ENCODE results near the gene DPF1.
A peak's percentile ranks its signal among the peaks of the same experiment; 100 is the strongest.
"Not testable (repeated sequence)": the region's sequence is repeated elsewhere in the genome, so short reads cannot be mapped to it uniquely, and the experiment has no call there.

Gene DPF1

DNA sequence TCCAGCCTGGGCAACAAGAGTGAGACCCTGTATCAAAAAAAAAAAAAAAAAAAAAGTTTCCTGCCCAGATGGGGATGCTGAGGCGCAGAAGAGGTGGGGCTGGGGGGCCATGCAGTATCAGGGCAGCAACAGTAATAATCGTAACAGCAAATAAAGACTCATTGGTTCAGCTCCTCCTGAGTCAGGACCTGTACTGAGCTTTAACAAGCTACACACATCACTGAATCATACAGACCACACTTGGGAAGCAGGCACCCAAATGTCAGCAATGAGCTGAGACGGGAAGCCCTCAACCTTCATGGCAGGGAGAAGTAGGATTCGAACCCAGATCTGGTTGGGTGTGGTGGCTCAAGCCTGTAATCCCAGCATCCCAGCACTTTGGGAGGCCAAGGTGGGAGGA is 10.6 kb upstream of the DPF1 start:
- no peak overlapping the region for H3K4me3 ChIP-seq (ENCODE audit: low read length)
- TF ChIP-seq, protein P1, sequence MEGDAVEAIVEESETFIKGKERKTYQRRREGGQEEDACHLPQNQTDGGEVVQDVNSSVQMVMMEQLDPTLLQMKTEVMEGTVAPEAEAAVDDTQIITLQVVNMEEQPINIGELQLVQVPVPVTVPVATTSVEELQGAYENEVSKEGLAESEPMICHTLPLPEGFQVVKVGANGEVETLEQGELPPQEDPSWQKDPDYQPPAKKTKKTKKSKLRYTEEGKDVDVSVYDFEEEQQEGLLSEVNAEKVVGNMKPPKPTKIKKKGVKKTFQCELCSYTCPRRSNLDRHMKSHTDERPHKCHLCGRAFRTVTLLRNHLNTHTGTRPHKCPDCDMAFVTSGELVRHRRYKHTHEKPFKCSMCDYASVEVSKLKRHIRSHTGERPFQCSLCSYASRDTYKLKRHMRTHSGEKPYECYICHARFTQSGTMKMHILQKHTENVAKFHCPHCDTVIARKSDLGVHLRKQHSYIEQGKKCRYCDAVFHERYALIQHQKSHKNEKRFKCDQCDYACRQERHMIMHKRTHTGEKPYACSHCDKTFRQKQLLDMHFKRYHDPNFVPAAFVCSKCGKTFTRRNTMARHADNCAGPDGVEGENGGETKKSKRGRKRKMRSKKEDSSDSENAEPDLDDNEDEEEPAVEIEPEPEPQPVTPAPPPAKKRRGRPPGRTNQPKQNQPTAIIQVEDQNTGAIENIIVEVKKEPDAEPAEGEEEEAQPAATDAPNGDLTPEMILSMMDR (IDR thresholded peaks at IDR 0.05; ENCODE audit: insufficient read depth, low read depth, low read length, missing control alignments) = no peak
- DNase-seq (ENCODE audit: low read depth) = no peak

DNA sequence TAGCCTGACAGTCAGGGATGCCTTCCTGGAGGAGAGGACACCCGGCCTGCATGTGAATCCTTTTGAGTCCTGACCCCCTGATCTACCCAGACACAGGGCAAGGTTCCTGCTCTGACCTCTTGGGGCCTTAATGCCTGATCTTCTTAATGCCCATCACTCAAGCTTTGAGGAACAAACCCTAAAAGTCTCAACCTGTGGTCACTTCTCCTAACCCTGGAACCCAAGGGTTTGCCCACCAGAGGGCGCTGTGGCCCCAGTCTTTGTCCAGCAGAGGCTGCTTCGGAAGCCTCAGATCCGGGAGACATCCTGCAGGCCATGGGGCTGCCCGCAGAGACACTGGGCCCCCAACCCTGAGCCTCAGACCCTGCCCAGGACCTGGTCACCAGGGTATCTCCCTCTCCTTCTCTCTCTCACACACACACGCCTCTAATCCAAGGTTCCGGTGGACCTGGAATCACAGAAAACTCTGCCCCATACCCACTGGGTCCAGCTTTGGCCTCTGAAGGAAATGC is 9.8 kb upstream of the DPF1 start:
- TF ChIP-seq, protein P1 (IDR thresholded peaks at IDR 0.05; ENCODE audit: insufficient read depth, low read depth, low read length, missing control alignments) = peak; percentile 89
- peak; percentile 74 for DNase-seq (ENCODE audit: low read depth)
- no peak overlapping the region for H3K4me3 ChIP-seq (ENCODE audit: low read length)

DNA sequence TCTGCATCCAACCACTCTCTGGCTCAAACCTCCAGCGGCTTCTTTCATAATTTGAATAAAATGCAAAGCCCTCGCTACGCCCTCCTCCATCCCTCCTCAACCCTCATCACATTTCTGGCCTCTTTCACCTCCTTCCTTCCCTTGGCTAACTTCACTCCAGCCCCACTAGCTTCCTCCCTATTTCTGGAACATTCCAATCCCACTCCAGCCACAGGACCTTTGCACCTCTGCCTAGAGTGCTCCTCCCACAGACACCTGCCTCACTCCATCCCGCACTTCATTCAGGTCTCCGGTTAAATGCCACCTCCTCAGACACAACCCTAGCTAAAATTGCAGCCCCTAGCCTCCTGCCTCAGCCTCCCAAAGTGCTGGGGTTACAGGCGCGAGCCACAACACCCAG is 7.9 kb upstream of the DPF1 start:
- TF ChIP-seq, protein P1 (IDR thresholded peaks at IDR 0.05; ENCODE audit: insufficient read depth, low read depth, low read length, missing control alignments) = no peak
- no peak for DNase-seq (ENCODE audit: low read depth)
- no peak overlapping the region for H3K4me3 ChIP-seq (ENCODE audit: low read length)

DNA sequence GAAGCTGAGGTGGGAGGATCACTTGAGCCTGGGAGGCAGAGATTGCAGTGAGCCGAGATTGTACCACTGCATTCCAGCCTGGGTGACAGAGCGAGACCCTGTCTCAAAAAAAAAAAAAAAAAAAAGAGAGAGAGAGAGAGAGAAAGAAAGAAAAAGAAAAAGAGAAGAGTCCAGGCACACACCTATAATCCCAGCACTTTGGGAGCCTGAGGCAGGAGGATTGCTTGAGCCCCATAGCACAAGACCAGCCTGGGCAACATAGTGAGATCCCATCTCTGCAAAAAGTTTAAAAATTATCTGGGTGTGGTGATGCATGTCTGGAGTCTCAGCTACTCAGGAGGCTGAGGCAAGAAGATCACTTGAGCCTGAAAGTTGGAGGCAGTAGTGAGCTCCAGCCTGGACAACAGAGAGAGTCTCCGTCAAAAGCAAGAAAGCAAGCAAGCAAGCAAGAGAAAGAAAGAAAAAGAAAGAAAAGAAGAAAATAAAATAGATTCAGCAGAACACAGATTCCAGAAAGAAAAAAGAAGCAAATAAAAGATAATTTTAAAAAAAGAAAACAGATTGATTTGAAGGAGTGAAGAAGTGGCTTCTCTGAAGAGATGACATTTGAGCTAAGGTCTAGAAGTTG is 6.6 kb upstream of the DPF1 start:
- DNase-seq (ENCODE audit: low read depth); H3K4me3 ChIP-seq (ENCODE audit: low read length): not testable (repeated sequence)

DNA sequence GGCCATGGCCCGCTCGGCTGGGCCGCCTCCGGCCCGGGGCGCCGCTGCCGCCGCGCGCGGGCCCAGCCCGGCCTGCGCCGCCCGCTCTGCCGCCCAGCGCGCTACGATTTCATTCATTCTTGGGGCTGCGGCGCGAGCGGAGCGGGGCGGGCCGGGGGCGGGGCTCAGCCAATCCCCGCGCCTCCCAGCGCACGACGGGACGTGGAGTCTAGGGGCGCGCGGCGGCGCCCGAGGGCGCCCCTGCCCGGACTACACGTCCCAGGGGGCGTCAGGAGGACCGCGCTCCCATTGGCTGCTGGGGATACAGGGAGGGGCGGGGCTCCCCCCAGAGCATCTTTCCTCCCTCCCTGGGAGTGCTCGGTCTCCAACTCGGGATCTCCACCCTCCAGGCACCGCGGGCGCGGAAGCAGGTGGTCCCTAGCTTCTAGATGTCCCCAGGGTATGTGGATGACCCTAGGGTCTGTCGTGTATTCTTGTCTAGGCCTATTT is 5.6 kb upstream of the DPF1 start:
- no peak overlapping the region for H3K4me3 ChIP-seq (ENCODE audit: low read length)
- DNase-seq (ENCODE audit: low read depth) = peak; percentile 73
- TF ChIP-seq, protein P1 (IDR thresholded peaks at IDR 0.05; ENCODE audit: insufficient read depth, low read depth, low read length, missing control alignments) = no peak

DNA sequence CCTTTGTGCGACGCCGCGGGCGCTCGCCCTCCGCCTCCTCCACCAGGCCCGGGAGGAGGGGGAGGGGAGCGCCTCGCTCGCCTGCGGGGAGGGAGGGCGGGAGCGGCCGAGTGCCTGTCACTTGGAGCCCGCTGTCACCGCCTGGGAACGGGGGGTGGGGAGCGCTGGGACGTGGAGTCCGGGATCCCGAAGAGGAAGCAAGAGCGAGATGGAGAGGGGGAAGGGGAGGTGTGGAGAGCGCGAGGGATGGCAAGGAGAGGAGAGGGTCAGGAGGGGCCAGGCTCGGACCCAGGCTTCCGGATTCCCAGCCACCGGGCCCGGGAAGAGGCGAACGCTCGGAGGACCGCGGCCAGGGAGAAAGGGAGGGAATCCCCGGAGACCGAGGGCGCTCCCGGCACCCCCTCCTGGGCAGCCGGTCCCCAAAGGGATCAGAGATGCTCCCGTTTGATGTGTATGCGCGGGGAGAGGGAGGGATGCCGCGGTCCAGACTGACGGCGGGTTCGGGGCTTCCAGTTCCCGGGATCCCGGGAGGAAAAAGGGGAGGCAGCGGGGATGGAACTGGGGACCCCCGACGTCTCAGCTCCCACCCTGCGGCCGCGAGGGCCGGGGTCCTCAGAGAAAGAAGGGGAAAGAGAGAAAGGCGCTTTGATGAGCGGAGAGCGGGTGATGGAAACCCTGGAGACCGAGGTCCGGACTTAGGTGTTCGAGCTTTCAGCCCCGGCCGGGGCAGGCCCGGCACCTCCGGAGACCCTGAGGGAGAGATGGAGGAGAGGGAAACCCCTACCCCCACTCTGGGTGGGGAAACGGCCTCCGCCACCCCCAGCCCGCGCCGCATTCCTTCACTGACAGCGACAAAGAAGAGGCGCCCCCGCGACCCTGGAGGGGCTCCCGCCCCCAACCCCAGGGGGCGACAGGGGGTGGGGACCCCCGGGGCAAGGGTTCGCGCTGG is 4.7 kb upstream of the DPF1 start:
- TF ChIP-seq, protein P1 (IDR thresholded peaks at IDR 0.05; ENCODE audit: insufficient read depth, low read depth, low read length, missing control alignments) = no peak
- no peak overlapping the region for H3K4me3 ChIP-seq (ENCODE audit: low read length)
- no peak for DNase-seq (ENCODE audit: low read depth)

DNA sequence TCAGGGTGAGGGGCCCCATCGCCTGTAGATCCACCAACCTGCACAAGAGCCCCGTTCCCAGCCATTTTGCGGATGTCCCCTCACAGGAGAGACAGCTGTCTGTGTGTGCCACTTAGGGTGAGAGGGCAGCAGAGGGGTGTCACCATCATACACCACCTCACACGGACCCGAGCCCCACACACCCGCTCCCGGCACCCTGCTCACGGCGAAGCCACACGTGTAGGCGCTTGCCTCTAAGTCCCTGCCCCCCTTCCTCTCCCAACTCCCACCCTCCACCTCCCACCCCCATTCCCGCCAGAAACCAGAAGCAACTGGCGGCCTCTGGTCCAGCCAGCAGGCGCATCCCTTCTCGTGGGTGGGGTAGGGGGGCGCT is 4.0 kb upstream of the DPF1 start:
- no peak for DNase-seq (ENCODE audit: low read depth)
- TF ChIP-seq, protein P1 (IDR thresholded peaks at IDR 0.05; ENCODE audit: insufficient read depth, low read depth, low read length, missing control alignments) = no peak
- H3K4me3 ChIP-seq (ENCODE audit: low read length) = no peak overlapping the region

Data from epithelial cell of esophagus (primary cell).